Ovary (tissue), 3 donors: ENCODE data around the gene SEMA5A.

ENCODE experiments used
- EP300 ChIP-seq: sonication (generic); formaldehyde crosslinking; IDR thresholded peaks from one replicate; pipeline ENCODE4 v1.6.1; 2017; ENCODE audit warnings: antibody characterized with exemption
- POLR2A ChIP-seq: fragments of 450-650 bp; IDR thresholded peaks from one replicate; pipeline ENCODE4 v1.6.1; 2017; ENCODE audit warnings: antibody characterized with exemption, mild to moderate bottlenecking, moderate library complexity
- TF ChIP-seq, protein P1 (sequence below), 3 donors: fragments of 450-650 bp in 2 of 3; fragments of 200-600 bp in 1 of 3; IDR thresholded peaks; one replicate each; pipeline versions ENCODE4 v1.5.1 to v1.8.0; 2016 to 2022; ENCODE audit warnings: antibody characterized with exemption in 3 of 3, mild to moderate bottlenecking in 1 of 3
- donor health status: DM: no; HTN: no; CAD: no.

GRCh38 chr5:9588254-9588653 is 42.4 kb upstream of the SEMA5A start:
- TF ChIP-seq, protein P1, sequence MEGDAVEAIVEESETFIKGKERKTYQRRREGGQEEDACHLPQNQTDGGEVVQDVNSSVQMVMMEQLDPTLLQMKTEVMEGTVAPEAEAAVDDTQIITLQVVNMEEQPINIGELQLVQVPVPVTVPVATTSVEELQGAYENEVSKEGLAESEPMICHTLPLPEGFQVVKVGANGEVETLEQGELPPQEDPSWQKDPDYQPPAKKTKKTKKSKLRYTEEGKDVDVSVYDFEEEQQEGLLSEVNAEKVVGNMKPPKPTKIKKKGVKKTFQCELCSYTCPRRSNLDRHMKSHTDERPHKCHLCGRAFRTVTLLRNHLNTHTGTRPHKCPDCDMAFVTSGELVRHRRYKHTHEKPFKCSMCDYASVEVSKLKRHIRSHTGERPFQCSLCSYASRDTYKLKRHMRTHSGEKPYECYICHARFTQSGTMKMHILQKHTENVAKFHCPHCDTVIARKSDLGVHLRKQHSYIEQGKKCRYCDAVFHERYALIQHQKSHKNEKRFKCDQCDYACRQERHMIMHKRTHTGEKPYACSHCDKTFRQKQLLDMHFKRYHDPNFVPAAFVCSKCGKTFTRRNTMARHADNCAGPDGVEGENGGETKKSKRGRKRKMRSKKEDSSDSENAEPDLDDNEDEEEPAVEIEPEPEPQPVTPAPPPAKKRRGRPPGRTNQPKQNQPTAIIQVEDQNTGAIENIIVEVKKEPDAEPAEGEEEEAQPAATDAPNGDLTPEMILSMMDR (IDR thresholded peaks at IDR 0.05) = no peak
- TF ChIP-seq EP300 = no peak
- TF ChIP-seq POLR2A = no peak
